Measurements from ENCODE around the gene COQ8A. TPM values are rescaled to one million over a fixed set of nuclear protein-coding genes. Genes with fewer than 3 reads are reported as not detected.
A peak's percentile ranks its signal among the peaks of the same experiment; 100 is the strongest.

Gene COQ8A
- total and polyA plus RNA-seq, 10 of the 15 experiments (the other 5 are each of a cell fraction or from before 2014, with no cell fraction given) = 0.72 to 24.8 (median 12.1) TPM

GRCh38 chr1:226995365-226996332 is 55.6 kb downstream of the COQ8A start (continued):
- no peak for TF ChIP-seq SIN3A (IDR thresholded peaks at IDR 0.05; ENCODE audit: low read depth, low read length)
- no peak for TF ChIP-seq PBX3 (IDR thresholded peaks at IDR 0.05; ENCODE audit: insufficient replicate concordance, low read depth, low read length)
- peak in 1 of 2 experiments; percentile 61; a peak in 2 of 4 replicates for TF ChIP-seq BHLHE40 (IDR thresholded peaks at IDR 0.05; ENCODE audit: borderline replicate concordance in 1 of 2, low read depth in 2 of 2, low read length in 1 of 2)
- peak; percentile 15 to 72; a peak in 2 of 4 replicates for TF ChIP-seq EP300 (IDR thresholded peaks at IDR 0.05; ENCODE audit: borderline replicate concordance in 1 of 2, control insufficient read depth in 1 of 2, low read depth in 2 of 2, low read length in 2 of 2)
- TF ChIP-seq NKRF (conservative IDR thresholded peaks at IDR 0.05) = no peak
- TF ChIP-seq FOS (IDR thresholded peaks at IDR 0.05; ENCODE audit: borderline replicate concordance, extremely low read depth, insufficient read length) = no peak
- no peak for TF ChIP-seq KLF5 (IDR thresholded peaks at IDR 0.05; ENCODE audit: partially characterized antibody)
- 0 out of 2 replicates have a peak, but pooled peaks have one; percentile 18 for TF ChIP-seq NBN (IDR thresholded peaks at IDR 0.05)
- peak; percentile 73 for TF ChIP-seq MTA2 (IDR thresholded peaks at IDR 0.05; ENCODE audit: low read depth)
- TF ChIP-seq JUNB (IDR thresholded peaks at IDR 0.05) = peak; percentile 95
- no peak for TF ChIP-seq SMAD5 (IDR thresholded peaks at IDR 0.05; ENCODE audit: low read depth)
- no peak for TF ChIP-seq NFXL1 (IDR thresholded peaks at IDR 0.05; ENCODE audit: borderline replicate concordance)
- no peak for TF ChIP-seq IRF5 (IDR thresholded peaks at IDR 0.05; ENCODE audit: borderline replicate concordance)
- no peak for TF ChIP-seq SREBF1 (IDR thresholded peaks at IDR 0.05; ENCODE audit: low read length)
- peak; percentile 64; the same call in 1 of the 2 replicates for TF ChIP-seq BCL11A (IDR thresholded peaks at IDR 0.05; ENCODE audit: low read depth, low read length)
- TF ChIP-seq CBX5 (IDR thresholded peaks at IDR 0.05; ENCODE audit: low read depth) = 0 out of 2 replicates have a peak, but pooled peaks have one; percentile 66
- no peak for TF ChIP-seq YY1 (IDR thresholded peaks at IDR 0.05; ENCODE audit: low read depth, low read length)
- TF ChIP-seq EED (IDR thresholded peaks at IDR 0.05; ENCODE audit: low read depth) = peak; percentile 90
- TF ChIP-seq E2F4 (IDR thresholded peaks at IDR 0.05; ENCODE audit: low read depth, low read length) = no peak
- TF ChIP-seq RELB (IDR thresholded peaks at IDR 0.05; ENCODE audit: low read depth) = peak; percentile 77
- peak; percentile 26; the same call in 1 of the 2 replicates for TF ChIP-seq PAX5 (IDR thresholded peaks at IDR 0.05; ENCODE audit: borderline replicate concordance, low read depth, low read length)
- TF ChIP-seq SUZ12 (IDR thresholded peaks at IDR 0.05; ENCODE audit: unreplicated experiment) = no peak

All from GM12878 (cell line).